ENCODE measurements around the gene HSFX3.
"Not testable (repeated sequence)": the region's sequence is repeated elsewhere in the genome, so short reads cannot be mapped to it uniquely, and the experiment has no call there.

Gene HSFX3, protein sequence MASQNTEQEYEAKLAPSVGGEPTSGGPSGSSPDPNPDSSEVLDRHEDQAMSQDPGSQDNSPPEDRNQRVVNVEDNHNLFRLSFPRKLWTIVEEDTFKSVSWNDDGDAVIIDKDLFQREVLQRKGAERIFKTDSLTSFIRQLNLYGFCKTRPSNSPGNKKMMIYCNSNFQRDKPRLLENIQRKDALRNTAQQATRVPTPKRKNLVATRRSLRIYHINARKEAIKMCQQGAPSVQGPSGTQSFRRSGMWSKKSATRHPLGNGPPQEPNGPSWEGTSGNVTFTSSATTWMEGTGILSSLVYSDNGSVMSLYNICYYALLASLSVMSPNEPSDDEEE

DNA sequence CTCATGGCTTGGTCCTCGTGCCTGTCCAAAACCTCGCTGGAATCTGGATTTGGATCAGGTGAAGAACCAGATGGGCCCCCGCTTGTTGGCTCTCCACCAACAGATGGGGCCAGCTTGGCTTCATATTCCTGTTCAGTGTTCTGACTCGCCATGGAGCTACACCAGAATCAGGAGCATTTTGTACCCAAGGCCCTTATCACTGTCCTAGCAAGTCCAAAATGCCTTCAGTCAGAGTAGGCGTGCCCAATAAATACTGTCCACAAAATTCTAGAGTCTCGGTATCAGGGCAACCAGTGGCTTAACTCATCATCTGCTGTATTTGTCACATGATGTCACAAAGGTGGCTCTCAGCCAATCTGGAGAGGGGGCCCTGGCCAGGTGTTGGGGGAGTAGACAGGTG is at the start of gene HSFX3:
TSS of gene HSFX3 (minus strand) at position 224 of the 400 bp plus-strand sequence. CDS start at position 152, 72 bp downstream.
- DNase-seq = not testable (repeated sequence)

GRCh38 chrX:149598603-149599002 is 48.9 kb upstream of the HSFX3 start:
- DNase-seq = not testable (repeated sequence)

GRCh38 chrX:149595943-149596342 is 46.2 kb upstream of the HSFX3 start:
- DNase-seq = not testable (repeated sequence)

- DNase-seq = not testable (repeated sequence)
Measured at GRCh38 chrX:149595214-149595613, 45.5 kb upstream of the HSFX3 start, which contains the start of gene HSFX2. Gene HSFX2 (minus strand): TSS chrX:149595314. CDS start chrX:149594700, 614 bp downstream.

- DNase-seq = not testable (repeated sequence)
Measured at GRCh38 chrX:149590993-149591392, 41.3 kb upstream of the HSFX3 start.

DNA sequence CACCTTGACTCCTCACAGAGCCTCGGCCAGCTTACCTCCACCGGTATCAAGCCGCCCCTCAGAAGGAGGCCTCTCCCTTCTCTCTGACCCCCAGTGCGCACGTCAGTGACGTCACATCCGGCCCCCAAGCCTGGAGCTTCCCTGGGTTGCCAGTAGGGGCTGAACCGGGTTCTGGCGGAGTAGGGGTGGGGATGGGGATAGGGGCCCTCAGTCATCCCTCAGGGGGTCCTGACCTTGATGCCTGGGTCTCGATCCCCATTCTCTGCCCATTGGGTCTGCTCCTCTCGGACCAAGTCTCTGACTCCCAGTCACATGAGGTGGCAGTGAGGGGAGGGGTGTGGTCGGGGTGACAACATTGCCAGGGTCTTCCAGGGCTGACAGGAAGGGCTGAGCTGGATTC is 37.6 kb upstream of the HSFX3 start, which contains the start of gene MAGEA9B:
TSS of gene MAGEA9B (minus strand) at position 101 of the 400 bp plus-strand sequence. CDS start 4,280 bp downstream, outside the sequence.
- DNase-seq = not testable (repeated sequence)

DNA sequence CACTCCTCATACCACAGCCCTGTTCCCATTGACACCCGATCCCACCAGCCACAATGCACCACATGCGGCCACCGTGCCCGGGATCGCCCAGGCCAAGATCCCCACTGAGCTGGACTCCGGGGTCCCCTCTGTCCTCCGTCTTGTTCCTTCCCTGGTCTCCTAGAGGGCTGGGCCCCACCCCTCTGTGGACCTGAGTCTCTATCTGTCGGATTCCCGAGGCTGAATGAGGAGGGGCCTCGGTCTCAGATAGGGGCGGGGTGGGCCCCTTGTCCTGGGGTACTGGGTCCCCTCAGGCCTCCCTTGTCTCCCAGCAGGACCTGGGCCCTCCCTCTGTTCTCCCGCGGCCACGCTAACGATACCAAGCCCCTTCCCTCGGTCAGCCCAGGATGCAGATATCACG is 35.9 kb upstream of the HSFX3 start:
- DNase-seq = not testable (repeated sequence)

DNA sequence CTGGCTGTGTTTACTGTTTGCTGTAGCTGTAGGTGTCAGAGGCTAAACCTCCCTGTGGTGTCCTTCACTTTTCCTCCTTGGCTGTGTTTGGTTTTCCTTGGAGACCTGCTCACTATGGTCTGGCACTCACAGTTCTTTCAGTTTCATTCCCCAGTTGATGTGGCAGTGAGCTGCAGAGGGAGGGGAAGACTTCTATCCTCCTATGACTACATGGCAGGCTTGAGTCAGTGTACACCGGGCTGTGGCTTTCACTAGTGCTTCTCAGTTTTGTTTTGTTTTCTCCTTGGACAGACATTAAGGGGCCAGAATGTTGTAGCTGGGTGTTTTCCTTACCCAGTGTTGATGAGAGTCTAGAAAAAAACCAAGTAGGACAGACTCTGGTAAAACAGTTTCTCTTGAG is 23.7 kb upstream of the HSFX3 start:
- DNase-seq = not testable (repeated sequence)

DNA sequence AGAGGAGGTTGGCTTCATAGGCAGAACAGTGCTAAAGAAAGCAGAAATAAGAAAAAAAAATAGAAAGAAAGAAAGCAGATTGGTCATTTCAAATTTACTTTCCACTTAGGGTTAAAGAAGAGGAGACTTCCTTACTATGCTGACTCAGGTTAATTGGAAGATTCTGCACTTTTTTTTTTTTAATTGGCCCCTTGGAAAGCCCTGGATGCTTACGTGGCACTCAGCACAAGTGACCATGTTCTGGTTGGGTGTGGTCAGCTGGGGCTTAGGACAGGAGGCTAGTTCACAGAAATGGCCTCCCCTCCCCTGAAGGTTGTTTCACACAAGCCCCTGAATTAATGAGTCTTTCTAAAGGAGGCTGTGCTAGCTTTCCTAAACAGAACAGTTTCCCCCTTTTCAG is 23.0 kb upstream of the HSFX3 start:
- no peak for DNase-seq

DNA sequence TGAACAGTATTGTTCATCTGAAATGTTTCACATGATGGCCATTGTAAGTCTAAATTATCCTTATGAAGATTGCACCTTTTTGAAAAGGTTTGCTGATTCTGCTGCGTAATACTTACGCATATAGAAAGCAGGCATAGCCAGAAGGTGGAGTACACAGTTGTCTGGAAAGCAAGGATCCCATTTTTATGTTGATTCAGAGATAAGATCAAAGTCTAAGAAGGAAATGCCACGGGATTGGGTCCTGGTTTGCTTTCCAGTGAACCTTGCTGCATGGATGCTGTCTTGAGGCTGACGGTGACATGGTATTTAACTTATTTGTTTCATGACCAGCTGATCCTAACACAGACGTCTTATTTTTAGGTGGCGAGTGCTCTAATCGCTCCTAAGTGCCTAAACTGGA is 22.0 kb upstream of the HSFX3 start:
- DNase-seq = no peak

DNA sequence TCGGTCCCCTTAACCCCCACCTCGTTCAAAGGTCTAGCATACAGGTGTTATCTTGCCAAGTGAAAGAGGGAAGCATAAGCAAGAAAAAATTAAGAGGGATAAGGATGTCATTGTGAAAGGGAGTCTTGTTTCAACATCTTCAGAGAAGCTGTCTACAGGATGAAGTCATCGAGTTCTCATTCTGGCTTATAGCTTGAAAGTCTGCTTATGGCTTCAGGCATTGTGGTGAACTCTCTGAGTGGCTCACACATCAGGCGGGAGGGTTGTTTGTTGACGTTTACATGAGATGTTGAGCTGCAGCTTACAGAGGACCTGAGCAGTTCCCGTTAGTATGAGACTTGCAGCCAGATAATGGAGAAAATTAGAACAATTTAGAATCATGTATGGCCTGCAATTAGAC is 20.9 kb upstream of the HSFX3 start:
- DNase-seq = no peak

GRCh38 chrX:149569770-149570169 is 20.0 kb upstream of the HSFX3 start:
- no peak for DNase-seq

GRCh38 chrX:149568701-149569296 is 19.1 kb upstream of the HSFX3 start:
- DNase-seq = no peak

DNA sequence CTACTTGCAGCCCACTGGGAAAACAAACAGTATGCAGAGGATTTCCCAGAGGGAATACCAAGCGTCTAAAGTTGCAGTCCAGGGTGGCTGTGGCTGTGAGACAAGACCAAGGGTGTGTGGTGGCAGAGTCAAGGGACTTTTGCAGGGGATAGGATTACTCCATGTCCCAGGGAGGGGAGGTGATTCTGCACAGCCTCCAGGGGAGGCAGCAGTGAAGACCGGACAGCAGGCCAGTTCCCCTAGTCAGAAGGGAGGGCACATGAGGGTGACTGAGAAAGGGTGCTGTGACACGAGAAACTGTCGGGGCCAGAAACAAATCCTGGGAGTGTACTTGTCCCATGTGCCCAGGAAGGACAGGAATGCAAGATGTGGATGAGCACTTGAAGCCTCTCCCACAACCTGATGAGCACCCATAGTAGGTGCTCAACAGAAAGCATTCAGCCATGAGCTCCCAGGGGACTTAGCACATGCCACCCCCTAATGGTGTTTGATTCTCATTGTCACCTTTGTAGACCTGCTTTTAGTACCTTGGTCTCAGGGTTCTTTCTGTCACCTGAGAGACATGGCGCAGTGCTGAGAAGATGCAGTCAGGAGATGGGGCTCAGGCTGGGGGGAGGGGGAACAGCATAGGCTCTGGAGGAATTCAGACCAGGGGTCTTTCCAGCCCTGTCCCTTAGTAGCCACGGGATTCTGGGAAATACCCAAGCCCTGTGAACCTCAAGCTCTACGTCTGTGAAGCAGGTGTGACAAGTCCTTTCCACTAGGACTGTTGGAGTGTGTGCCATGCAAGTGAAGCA is 18.1 kb upstream of the HSFX3 start:
- DNase-seq = no peak

DNA sequence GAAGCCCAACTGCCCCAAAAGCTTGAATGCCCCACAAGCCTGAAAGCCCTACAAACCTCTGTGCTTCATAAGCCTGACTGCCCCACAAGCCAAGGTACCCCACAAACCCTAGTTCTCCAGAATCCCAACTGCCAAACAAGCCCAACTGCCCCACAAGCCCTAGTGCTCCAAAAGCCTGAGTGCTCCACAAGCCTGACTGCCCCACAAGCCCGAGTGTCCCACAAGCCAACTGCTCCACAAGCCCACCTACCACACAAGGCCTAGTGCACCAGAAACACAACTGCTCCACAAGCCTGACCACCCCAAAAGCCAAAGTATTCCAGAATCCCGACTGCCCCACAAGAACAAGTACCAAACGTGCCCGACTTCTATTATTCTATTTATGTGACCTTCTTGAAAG is 13.6 kb upstream of the HSFX3 start:
- DNase-seq = no peak

DNA sequence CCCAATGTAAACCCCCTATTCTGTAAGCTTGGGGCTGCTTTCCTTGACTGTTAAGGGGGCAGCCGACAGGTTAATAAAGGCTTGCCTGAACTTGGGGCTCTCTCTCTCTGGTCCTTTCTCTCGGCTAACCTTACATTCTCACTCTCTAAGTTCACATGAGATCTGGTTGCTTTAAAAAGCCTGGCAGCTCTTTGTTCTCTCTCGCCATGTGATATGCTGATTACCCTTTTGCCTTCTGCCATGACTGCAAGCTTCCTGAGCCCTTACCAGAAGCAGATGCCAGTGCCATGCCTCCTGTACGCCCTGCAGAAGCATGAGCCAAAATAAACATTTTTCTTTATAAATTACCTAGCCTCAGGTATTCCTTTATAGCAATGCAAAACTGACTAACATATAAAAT is 5.5 kb upstream of the HSFX3 start:
- DNase-seq = not testable (repeated sequence)

- DNase-seq = not testable (repeated sequence)
Measured at GRCh38 chrX:149551939-149552248, 2.2 kb upstream of the HSFX3 start.

GRCh38 chrX:149551245-149551938 is 1.7 kb upstream of the HSFX3 start:
- DNase-seq = not testable (repeated sequence)

- not testable (repeated sequence) for DNase-seq
Measured at GRCh38 chrX:149550454-149550853, 730 bp upstream of the HSFX3 start.

DNA sequence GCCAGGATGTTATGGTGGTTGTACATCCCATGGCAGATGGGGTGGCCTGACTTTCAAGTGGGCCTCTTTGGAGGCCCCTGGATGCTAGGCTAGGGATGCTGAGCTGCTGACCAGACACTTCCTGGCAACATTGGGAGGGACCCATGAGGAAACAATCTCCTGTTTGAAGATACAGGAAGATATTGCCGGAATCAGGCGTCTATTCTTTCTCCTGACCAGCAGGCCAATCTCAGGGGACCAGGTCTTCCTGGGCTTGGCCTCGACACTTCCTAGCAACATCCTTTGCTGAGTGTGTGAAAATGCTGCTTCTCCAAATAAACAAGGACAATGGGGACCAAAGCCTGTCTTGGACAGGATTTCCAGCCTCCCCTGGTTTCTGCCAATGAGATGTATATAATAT is 1.9 kb downstream of the HSFX3 start:
- not testable (repeated sequence) for DNase-seq

- not testable (repeated sequence) for DNase-seq
Measured at GRCh38 chrX:149546962-149547361, 2.8 kb downstream of the HSFX3 start.
